GM19372 (cell line): ENCODE results near the gene NEK6.

Experiments
- ATAC-seq: cut with Tn5 transposase; IDR thresholded peaks from one replicate; pipeline ENCODE4 v1.9.1; 2021; ENCODE audit warnings: mild to moderate bottlenecking, low read depth, moderate library complexity; ENCODE audit not compliant: unreplicated experiment

The NEK6 gene

GRCh38 chr9:124259158-124259808, 1.5 kb downstream of the NEK6 start:
- ATAC-seq = no peak

DNA sequence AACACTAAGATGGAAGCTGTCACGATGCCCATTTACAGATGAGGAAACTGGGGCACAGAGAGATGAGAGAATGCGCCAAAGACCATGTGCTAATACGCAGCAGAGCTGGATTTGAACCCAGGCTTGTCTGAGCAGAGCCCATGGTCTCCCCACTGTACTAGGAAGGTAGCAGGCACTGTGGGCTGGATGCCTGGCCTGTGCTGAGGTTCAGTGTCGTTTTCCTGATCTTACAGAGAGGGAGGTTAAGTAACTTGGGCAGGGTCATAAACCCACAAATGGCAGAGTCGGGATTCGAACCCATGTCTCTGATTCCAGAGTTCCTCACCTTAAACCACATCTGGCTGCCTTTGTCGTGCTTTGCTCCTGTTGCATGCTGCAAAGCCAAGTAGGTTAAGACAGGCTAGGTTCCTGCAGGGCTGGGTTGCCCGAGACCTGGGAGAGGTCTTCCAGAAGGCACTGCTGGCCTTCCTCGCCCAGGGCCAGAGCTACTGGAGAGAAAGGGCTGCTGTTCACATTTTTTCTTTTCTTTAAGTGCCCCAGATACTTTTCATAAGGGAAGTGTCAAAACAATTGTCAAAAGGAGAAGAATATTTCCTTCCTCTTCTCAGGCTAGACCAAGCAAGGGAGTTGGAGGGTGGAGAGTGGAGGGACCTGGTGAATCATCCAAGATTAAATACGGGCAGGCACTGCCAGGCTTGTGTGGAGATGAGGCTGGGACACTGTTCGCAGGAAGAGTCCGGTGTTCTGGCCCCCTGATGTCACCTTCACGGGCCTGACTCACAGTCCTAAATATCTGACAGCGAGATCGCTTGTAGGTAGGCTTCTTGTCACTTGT, 3.2 kb downstream of the NEK6 start:
- ATAC-seq = no peak

- no peak for ATAC-seq
Measured at GRCh38 chr9:124261736-124262648, 4.2 kb downstream of the NEK6 start.

DNA sequence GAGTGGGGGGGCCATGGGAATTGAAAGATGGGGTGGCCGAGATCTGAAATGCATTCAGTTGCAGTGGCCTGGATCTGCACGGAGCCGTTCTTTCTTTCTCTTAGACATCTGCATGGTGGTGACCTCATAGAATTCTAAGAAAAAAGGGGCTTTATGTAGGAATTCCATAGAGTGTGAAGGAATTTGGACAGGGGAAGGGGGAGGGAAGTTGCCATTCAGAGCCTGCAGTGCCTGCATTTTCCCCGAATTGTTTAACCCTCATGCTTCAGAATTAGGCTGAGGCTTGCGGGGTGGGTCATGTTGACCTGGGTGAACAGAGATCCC, 4.9 kb downstream of the NEK6 start:
- no peak for ATAC-seq

GRCh38 chr9:124263213-124263612, 5.5 kb downstream of the NEK6 start:
- no peak for ATAC-seq

- ATAC-seq = no peak
Measured at GRCh38 chr9:124263800-124264426, 6.2 kb downstream of the NEK6 start.

- ATAC-seq = peak; percentile 59
Measured at GRCh38 chr9:124264823-124265233, 7.1 kb downstream of the NEK6 start.

DNA sequence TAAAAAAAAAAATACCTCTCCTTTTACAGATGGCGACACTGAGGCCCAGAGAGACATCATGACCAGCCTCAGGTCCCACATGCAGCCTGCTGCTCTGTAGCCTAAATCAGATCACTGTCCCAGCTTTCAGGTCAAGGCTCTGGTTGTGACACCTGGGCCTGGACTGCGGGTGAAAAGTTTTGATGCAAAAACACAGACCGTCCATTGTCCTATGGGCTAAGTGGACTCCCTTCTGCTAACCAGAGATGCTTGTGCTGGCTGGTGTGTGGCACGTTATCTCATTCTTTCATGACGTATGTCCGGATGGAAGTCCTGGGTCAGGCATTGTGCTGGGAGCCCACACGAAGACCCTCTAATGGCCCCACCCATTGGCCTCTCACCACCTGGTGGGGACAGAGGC, 7.8 kb downstream of the NEK6 start:
- ATAC-seq = no peak

DNA sequence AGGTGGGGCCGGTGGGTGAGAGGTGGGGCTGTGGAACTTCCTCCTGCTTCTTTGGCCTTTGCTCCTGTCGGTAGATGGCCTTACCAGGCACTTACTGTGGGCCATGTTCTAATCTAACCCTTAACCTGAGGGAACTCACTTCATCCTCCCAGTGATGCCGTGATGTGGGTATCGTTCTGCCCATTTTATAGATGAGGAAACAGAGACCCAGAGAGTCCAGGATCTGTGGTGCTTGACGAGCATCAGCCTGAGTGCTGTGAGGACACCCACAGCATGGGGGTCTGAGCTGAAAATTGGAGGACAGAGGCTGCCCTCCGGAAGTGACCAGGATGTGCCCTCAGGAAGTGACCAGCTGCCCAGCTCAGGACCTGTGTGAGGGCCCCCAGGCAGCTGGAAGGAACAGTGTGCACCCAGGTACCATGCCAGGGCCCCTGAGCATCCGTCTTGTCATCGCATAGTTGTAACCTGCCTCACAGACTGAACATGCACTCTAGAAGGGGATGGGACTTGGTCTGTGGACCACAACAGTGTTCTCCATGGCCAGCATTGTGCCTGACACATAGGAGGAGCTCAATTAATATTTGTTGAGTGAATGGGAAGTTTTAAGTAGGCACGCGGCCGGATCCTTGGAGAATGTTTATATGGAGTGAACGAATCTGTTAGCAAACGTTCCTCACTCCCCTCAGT, 8.5 kb downstream of the NEK6 start:
- no peak for ATAC-seq

DNA sequence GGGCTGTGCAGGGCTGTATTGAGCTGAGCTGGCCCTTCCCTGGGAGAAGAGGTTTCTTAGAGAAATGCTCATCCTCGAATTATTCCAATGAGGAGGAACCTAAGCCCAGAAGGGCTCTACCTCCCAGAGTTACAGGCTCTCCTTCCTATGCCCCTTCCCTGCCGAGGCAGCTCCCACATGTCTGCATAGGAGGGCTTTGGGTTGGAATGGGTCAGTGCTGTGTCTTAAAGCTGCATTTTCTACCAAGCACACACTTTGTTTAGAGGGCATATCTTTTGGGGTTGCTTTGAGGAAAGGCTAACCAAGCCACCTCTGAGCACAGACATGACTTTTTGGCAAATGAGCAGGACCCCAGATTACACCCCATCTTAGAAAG, 9.1 kb downstream of the NEK6 start:
- ATAC-seq = no peak

- no peak for ATAC-seq
Measured at GRCh38 chr9:124267271-124267807, 9.6 kb downstream of the NEK6 start.

DNA sequence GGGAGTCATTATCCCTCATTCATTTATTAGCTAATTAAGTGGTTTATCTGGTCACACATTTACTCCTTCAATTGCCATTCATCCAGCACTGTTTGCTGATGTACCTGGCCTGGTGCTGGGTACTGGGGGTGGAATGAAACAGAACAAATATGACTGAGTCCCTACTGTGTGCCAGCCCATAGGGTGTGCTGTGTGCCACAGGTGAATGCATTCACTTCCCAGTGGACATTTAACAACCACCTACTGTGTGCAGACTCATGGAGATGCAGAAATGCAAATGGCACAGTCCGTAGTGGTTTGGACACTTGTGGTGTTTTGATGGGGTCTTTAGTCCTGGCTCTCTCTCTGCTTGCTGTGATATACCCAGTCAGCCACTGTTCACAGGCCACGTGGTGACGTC, 10.5 kb downstream of the NEK6 start:
- no peak for ATAC-seq

DNA sequence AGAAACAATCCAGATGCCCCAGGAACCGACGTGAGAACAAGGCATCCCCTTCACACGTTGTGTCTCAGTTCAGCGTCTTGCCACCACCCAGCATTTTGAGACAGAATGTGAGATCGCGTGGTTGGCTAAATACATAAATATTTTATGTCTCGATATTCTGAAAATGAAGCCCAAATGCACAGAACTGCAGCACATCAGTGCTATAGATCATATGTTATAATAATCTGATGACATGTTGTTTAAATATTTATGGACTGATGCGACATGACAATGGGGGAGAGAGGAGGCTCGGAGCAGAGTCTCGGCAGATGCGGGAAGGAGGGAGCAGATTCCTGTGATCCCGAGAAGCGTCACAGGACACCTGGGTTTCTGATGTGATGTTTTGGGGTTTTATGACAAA, 10.9 kb downstream of the NEK6 start:
- no peak for ATAC-seq

- ATAC-seq = no peak
Measured at GRCh38 chr9:124269556-124269955, 11.8 kb downstream of the NEK6 start.

DNA sequence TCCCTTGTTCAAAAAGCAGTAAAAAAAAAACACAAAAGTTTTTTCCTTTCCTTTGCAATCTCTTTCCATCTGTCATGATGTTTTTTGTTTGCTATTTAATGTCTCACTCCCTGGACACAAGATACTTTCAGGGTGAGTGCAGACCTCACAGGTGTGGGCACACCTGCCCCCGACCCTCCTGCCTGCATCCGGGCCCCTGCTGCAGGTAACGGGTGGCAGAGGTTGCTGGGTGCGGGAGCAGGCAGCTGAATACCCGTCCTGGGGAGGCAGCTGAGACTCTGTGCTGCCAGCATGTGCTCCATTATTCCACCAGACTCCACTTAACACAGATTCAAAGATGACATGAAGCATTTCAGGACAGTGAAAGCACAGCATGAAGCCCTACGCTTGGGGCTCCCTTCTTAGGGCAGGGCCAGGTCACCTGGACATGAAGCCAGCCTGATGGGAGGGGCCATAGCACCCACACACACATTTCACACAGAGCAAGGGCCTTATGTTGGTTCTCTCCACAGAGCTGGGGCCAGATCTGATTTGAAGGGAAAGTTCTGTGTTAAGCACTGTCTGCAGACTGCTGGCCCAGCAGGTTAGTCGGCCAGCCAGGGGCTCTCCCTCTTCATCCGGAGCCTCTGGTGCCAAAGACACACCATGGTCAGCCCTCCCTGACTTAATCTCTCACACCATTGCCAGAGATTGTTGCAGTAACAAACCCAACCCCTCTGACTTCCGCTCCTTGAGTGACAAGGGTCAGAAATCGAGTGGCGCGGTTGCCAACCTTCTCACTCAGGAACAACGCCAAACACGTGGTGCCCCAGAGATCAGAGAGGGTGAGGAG, 13.0 kb downstream of the NEK6 start:
- ATAC-seq = no peak

GRCh38 chr9:124271660-124272059, 13.9 kb downstream of the NEK6 start:
- no peak for ATAC-seq

DNA sequence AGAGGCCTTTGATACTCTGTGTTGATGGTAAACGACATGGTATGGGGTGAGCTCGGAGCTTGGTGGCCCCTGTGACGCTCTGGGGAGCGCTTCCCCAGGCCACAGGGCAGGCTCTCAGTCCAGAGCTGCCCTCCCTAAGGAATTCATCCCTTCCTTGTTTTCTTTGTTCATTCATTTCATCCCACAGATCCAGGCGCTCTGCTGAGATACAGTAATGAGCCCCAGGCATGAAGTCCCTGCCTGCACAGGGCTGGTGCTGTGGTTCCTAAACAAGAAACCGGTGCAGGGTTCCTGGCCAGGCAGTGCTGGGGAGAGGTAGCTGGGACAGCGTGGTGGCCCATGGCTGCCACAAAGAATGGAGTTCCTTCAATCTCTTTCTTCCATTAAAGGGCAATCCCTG, 14.4 kb downstream of the NEK6 start:
- no peak for ATAC-seq

GRCh38 chr9:124272979-124273378, 15.2 kb downstream of the NEK6 start:
- no peak for ATAC-seq
